ENCODE data around the gene ALDH1A1.

The ALDH1A1 gene

GRCh38 chr9:72914750-72915149 is 38.1 kb downstream of the ALDH1A1 start:
- no peak for DNase-seq

- DNase-seq, result no peak
These were observed 39.4 kb downstream of the ALDH1A1 start for GRCh38 chr9:72913382-72914009.

- DNase-seq, result no peak
These were observed 40.1 kb downstream of the ALDH1A1 start for GRCh38 chr9:72912476-72913381.

- no peak for DNase-seq
These were observed 41.0 kb downstream of the ALDH1A1 start for GRCh38 chr9:72911816-72912215.

GRCh38 chr9:72911247-72911775 is 41.5 kb downstream of the ALDH1A1 start:
- no peak for DNase-seq

GRCh38 chr9:72909428-72909827 is 43.4 kb downstream of the ALDH1A1 start:
- DNase-seq, result no peak

GRCh38 chr9:72907421-72907820 is 45.4 kb downstream of the ALDH1A1 start:
- no peak for DNase-seq

GRCh38 chr9:72906810-72907209 is 46.0 kb downstream of the ALDH1A1 start:
- DNase-seq, result no peak

GRCh38 chr9:72905514-72906480 is 47.1 kb downstream of the ALDH1A1 start:
- DNase-seq, result no peak

GRCh38 chr9:72904267-72905093 is 48.4 kb downstream of the ALDH1A1 start:
- DNase-seq, result no peak

- DNase-seq, result no peak
These were observed 49.8 kb downstream of the ALDH1A1 start for GRCh38 chr9:72903103-72903502.

- DNase-seq, result no peak
These were observed 50.6 kb downstream of the ALDH1A1 start for GRCh38 chr9:72902268-72902667.

GRCh38 chr9:72899734-72900477 is 52.9 kb downstream of the ALDH1A1 start:
- DNase-seq, result no peak

- DNase-seq, result no peak
These were observed 53.8 kb downstream of the ALDH1A1 start for GRCh38 chr9:72898784-72899733.

GRCh38 chr9:72898360-72898759 is 54.5 kb downstream of the ALDH1A1 start:
- DNase-seq, result no peak

- no peak for DNase-seq
These were observed 55.7 kb downstream of the ALDH1A1 start for GRCh38 chr9:72897069-72897649.

- no peak for DNase-seq
These were observed 56.4 kb downstream of the ALDH1A1 start for GRCh38 chr9:72896439-72896838.

- no peak for DNase-seq
These were observed 57.7 kb downstream of the ALDH1A1 start for GRCh38 chr9:72895122-72895521.

- DNase-seq, result peak; percentile 48
These were observed 58.5 kb downstream of the ALDH1A1 start for GRCh38 chr9:72894342-72894741.

- no peak for DNase-seq
These were observed 59.4 kb downstream of the ALDH1A1 start for GRCh38 chr9:72893437-72893836.

Measured in fibroblast of upper back skin (primary cell).